ENCODE results near the gene FALEC.

DNA sequence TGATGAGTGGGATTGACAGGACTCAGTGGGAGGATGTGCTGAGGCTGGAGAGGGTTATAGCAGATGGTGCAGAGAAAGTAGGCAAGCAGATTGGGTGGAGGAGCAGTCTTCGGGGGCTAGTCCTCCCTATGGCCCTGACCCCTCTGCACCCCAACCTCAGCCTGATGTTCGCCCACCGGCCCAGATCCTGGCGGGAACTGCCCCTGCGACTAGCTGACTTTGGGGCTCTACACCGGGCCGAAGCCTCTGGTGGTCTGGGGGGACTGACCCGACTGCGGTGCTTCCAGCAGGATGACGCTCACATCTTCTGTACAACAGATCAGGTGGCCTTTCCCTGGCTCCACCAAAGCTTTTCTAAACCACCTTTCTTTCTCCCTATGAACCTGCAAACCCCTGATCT lies 17.2 kb upstream of the FALEC start:
- TF ChIP-seq, protein P1, sequence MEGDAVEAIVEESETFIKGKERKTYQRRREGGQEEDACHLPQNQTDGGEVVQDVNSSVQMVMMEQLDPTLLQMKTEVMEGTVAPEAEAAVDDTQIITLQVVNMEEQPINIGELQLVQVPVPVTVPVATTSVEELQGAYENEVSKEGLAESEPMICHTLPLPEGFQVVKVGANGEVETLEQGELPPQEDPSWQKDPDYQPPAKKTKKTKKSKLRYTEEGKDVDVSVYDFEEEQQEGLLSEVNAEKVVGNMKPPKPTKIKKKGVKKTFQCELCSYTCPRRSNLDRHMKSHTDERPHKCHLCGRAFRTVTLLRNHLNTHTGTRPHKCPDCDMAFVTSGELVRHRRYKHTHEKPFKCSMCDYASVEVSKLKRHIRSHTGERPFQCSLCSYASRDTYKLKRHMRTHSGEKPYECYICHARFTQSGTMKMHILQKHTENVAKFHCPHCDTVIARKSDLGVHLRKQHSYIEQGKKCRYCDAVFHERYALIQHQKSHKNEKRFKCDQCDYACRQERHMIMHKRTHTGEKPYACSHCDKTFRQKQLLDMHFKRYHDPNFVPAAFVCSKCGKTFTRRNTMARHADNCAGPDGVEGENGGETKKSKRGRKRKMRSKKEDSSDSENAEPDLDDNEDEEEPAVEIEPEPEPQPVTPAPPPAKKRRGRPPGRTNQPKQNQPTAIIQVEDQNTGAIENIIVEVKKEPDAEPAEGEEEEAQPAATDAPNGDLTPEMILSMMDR (IDR thresholded peaks at IDR 0.05), result no peak
- no peak for TF ChIP-seq TCF7L2 (IDR thresholded peaks at IDR 0.05; ENCODE audit: low read depth, low read length)
